HepG2 (cell line): ENCODE data around the gene OR1I1. TPM values are rescaled to one million over a fixed set of nuclear protein-coding genes. Genes with fewer than 3 reads are reported as not detected.

ENCODE experiments used
- ATAC-seq: fragments of 200-7000 bp; cut with Tn5 transposase; 3 replicates; pipeline ENCODE4 v1.9.1; 2020; ENCODE audit warnings: mild to moderate bottlenecking, moderate library complexity
- BruUV-seq: library from RNA; stranded (reverse); fragments of 400-500 nt; replicated peaks from 2 replicates; lab custom pipeline; 2021; lab: Mats Ljungman, UMichigan
- CTCF ChIA-PET: fragments of 300-600 bp; formaldehyde crosslinking; extraction: SDS; loops from one replicate; lab custom pipeline; 2021; ENCODE audit warnings: low total read pairs, inconsistent platforms, low intra/inter-chr PET ratio; lab: Yijun Ruan, JAX
- POLR2A ChIA-PET: fragments of 350-600 bp; sonication (Branson Sonifier 250); formaldehyde crosslinking; loops from one replicate; lab custom pipeline; 2020; ENCODE audit warnings: antibody characterized with exemption, inconsistent platforms; lab: Yijun Ruan, JAX
- DNase-seq: peaks from one replicate; pipeline ENCODE4 v3.0.0-alpha.2; 2015; ENCODE audit warnings: low spot score
- FAIRE-seq: peaks from 3 replicates; lab custom pipeline; 2011; peaks lifted over from hg19 to GRCh38; lab: Jason Lieb, UNC
- H2AFZ ChIP-seq: one replicate; pipeline ENCODE4 v1.6.1; 2011; ENCODE audit warnings: low read length, inconsistent platforms
- H3K27ac ChIP-seq: fragments of 300-600 bp; 3 replicates; pipeline ENCODE4 v1.8.0; 2011; ENCODE audit warnings: mixed run types, mild to moderate bottlenecking, mixed read lengths, low read length, inconsistent platforms; ENCODE audit not compliant: insufficient read depth; ENCODE audit errors: extremely low read length
- H3K27me3 ChIP-seq, 2 experiments: fragments of 200-600 bp in 1 of 2; 2 replicates in 1 of 2; 3 replicates in 1 of 2; pipeline versions ENCODE4 v1.6.0 to v1.8.0; 2011; ENCODE audit warnings: low read length in 2 of 2, mild to moderate bottlenecking in 2 of 2, moderate library complexity in 2 of 2, inconsistent platforms in 1 of 2; ENCODE audit not compliant: insufficient read depth in 2 of 2, control insufficient read depth in 1 of 2
- H3K36me3 ChIP-seq, 2 experiments: fragments of 200-600 bp in 1 of 2; replicated peaks in 1 of 2; 2 replicates in 1 of 2; 3 replicates in 1 of 2; pipeline versions ENCODE4 v1.5.1 to v1.8.0; 2011; ENCODE audit warnings: low read length in 2 of 2, inconsistent platforms in 1 of 2; ENCODE audit not compliant: insufficient read depth in 2 of 2, control insufficient read depth in 1 of 2
- H3K4me1 ChIP-seq: 2 replicates; pipeline ENCODE4 v1.5.1; 2012; ENCODE audit warnings: low read length, inconsistent platforms; ENCODE audit not compliant: insufficient read depth
- H3K4me2 ChIP-seq: 2 replicates; pipeline ENCODE4 v1.6.0; 2011; ENCODE audit warnings: low read depth, low read length, inconsistent platforms
- H3K4me3 ChIP-seq, 3 experiments: fragments of 200-600 bp in 1 of 3; sonication (generic), shearing (Covaris generic) in 1 of 3; replicated peaks in 1 of 3; 2 replicates each; pipeline ENCODE4 v1.5.1; 2011 to 2016; ENCODE audit warnings: low read length in 3 of 3, inconsistent platforms in 2 of 3, low read depth in 2 of 3, mild to moderate bottlenecking in 2 of 3, control low read depth in 1 of 3, mixed read lengths in 1 of 3; ENCODE audit not compliant: insufficient read depth in 1 of 3
- H3K79me2 ChIP-seq: one replicate; pipeline ENCODE4 v1.6.1; 2011; ENCODE audit warnings: low read length, inconsistent platforms; ENCODE audit not compliant: insufficient read depth
- H3K9ac ChIP-seq: 2 replicates; pipeline ENCODE4 v1.6.0; 2011; ENCODE audit warnings: mild to moderate bottlenecking, low read depth, low read length, inconsistent platforms; ENCODE audit not compliant: insufficient read depth
- H3K9me3 ChIP-seq: 2 replicates; pipeline ENCODE4 v1.5.1; 2012; ENCODE audit warnings: mild to moderate bottlenecking, low read length
- H4K20me1 ChIP-seq: 2 replicates; pipeline ENCODE4 v1.6.0; 2011; ENCODE audit warnings: inconsistent platforms, mild to moderate bottlenecking, low read length, moderate library complexity; ENCODE audit not compliant: insufficient read depth
- BRCA1 ChIP-seq: sonication (generic); formaldehyde crosslinking; IDR thresholded peaks from 2 replicates; pipeline ENCODE4 v1.4.0; 2020; ENCODE audit warnings: missing genetic modification reagents
- EZH2 ChIP-seq: conservative IDR thresholded peaks from 2 replicates; pipeline ENCODE4 v1.6.1; 2012; ENCODE audit warnings: mild to moderate bottlenecking, low read depth, low read length, moderate library complexity
- GABPB1 ChIP-seq: IDR thresholded peaks from 2 replicates; pipeline ENCODE4 v1.6.1; 2016; ENCODE audit warnings: mild to moderate bottlenecking, missing genetic modification reagents, moderate library complexity, missing compliant biosample characterization
- HNF4A ChIP-seq: sonication (generic); formaldehyde crosslinking; IDR thresholded peaks from 2 replicates; pipeline ENCODE4 v1.4.0; 2020; ENCODE audit warnings: missing genetic modification reagents
- KDM5A ChIP-seq: fragments of 200-600 bp; sonication (generic); IDR thresholded peaks from 2 replicates; pipeline ENCODE4 v1.7.0; 2018; ENCODE audit warnings: antibody characterized with exemption, mild to moderate bottlenecking, low read length, borderline replicate concordance
- NCOA1 ChIP-seq: sonication (generic); formaldehyde crosslinking; IDR thresholded peaks from 2 replicates; pipeline ENCODE4 v1.9.0; 2021; ENCODE audit warnings: missing genetic modification reagents
- NFKB2 ChIP-seq: sonication (generic); formaldehyde crosslinking; IDR thresholded peaks from 2 replicates; pipeline ENCODE4 v1.4.0; 2020; ENCODE audit warnings: missing genetic modification reagents, borderline replicate concordance
- SMAD1 ChIP-seq: sonication (generic); formaldehyde crosslinking; IDR thresholded peaks from 2 replicates; pipeline ENCODE4 v1.4.0; 2020; ENCODE audit warnings: missing genetic modification reagents, low read depth, mild to moderate bottlenecking, borderline replicate concordance
- ZNF138 ChIP-seq: sonication (generic); formaldehyde crosslinking; IDR thresholded peaks from 2 replicates; pipeline ENCODE4 v1.5.0; 2020; ENCODE audit warnings: mild to moderate bottlenecking, low read depth, missing genetic modification reagents
- WGBS: methylation state at CpG from one replicate; pipeline ENCODE4 v1.1.6; 2017; ENCODE audit warnings: low lambda C conversion rate; 5-methylcytosine and 5-hydroxymethylcytosine counted together
- in situ Hi-C: cut with HindIII; loops from 2 replicates; pipeline ENCODE4 v1.10.0; 2017; ENCODE audit warnings: low pct_unique_long_range_greater_than_20kb; ENCODE audit not compliant: extremely low pct_ligation_motif_present
- intact Hi-C: fragments of 100-400 bp; cut with micrococcal nuclease; formaldehyde crosslinking; loops from one replicate; pipeline ENCODE4 v1.10.0; 2022; ENCODE audit not compliant: unreplicated experiment
- polyA plus RNA-seq, 8 experiments: library from polyadenylated mRNA; depleted of rRNA in 3 of 8; stranded (reverse) in 7 of 8; unstranded in 1 of 8; fragments of >200 nt; fragmentation: Illumina TruSeq in 4 of 8; extraction: Trizol in 4 of 8; gene quantifications; 2 replicates each; pipeline versions ENCODE4 v1.2.1 to v1.2.3, GENCODE V29; 2011 to 2016; ENCODE audit warnings: low read depth in 4 of 8, missing spikeins in 1 of 8, mixed read lengths in 1 of 8; ENCODE audit not compliant: insufficient read depth in 1 of 8
- total RNA-seq, 5 experiments: library from RNA; depleted of rRNA; stranded (reverse); fragments of >200 nt; fragmentation: Illumina TruSeq; extraction: Trizol; gene quantifications; 2 replicates each; pipeline ENCODE4 v1.2.3, GENCODE V29; 2016; ENCODE audit warnings: low read depth in 1 of 5
- TF ChIP-seq, protein P1 (sequence below): sonication (generic); formaldehyde crosslinking; IDR thresholded peaks from 2 replicates; pipeline ENCODE4 v1.5.0; 2020; ENCODE audit warnings: mild to moderate bottlenecking, missing genetic modification reagents
- TF ChIP-seq, protein P2 (sequence below): IDR thresholded peaks from 2 replicates; pipeline ENCODE4 v1.6.1; 2016; ENCODE audit warnings: low read depth, missing genetic modification reagents, missing compliant biosample characterization
- TF ChIP-seq, protein P3 (sequence below): sonication (generic); formaldehyde crosslinking; IDR thresholded peaks from 2 replicates; pipeline ENCODE4 v1.4.0; 2020; ENCODE audit warnings: mild to moderate bottlenecking, missing genetic modification reagents

Gene OR1I1
- total and polyA plus RNA-seq, 2 of the 13 experiments (the other 11 are each of a cell fraction or from before 2014, with no cell fraction given): not detected

DNA sequence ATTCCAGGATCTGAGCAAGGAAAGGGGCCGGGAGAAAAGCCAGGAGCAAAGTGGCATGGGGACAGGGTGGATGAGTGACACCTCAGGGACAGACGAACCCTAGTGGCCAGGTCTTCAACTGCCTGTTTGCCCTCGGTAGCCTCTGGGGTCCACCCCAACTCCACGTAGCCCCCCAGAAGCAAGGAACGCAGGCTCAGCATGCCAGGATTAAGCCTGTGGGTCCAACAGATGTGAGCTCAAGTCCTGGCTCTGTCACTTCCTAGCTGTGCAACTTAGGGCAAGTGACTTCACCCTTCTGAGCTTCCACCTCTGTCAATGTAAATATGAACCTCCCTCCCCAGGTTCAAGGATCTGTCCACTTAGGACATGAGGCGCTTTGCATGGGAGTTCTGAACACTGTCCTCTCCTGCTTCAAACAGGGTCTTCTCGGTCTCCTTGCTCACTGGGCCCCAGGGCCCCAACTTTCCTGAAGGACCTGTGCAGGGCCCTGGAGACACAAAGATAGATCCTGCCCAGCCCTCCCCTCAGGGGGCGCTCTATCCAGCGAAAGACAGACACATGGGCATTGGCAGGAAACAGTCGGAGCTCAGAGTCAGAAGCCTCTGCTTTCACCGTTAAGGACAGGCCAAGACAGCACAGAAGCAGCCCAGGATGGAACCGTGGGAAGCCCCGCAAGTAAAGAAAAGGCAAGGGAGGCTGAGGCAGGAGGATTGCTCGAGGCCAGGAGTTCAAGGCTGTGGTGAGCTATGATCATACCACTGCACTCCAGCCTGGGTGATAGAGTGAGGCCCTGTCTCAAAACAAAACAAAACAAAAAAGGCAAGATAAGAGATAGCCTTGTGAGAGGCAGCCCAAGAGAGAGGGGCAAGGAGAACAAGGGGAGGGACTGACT is 38.4 kb downstream of the OR1I1 start:
- H2AFZ ChIP-seq: no peak overlapping the region
- ChIA-PET CTCF (no interaction called here), POLR2A (no interaction called here)
- intact Hi-C loops (no loop called here), in situ Hi-C loops (no loop called here)
- ATAC-seq (no peak), DNase-seq (no peak), FAIRE-seq (no peak)
- no TSS peak for BruUV-seq
- no peaks in the 10 kb centered on the region for H3K9me3 ChIP-seq
- 94% methylated on average over 10 of the region's 14 CpGs for WGBS
- H3K36me3 ChIP-seq: peaks cover 42 to 55% of the 10 kb centered on the region in 2 experiments
- H3K4me3 ChIP-seq: no peak overlapping the region
- H4K20me1 ChIP-seq: no peaks in the 10 kb centered on the region
- peaks cover 31% of the 10 kb centered on the region for H3K4me1 ChIP-seq
- H3K4me2 ChIP-seq: no peak overlapping the region
- no peak overlapping the region for H3K27ac ChIP-seq
- no peak overlapping the region for H3K9ac ChIP-seq
- no peaks in the 10 kb centered on the region; a peak in 1 of 5 replicates for H3K27me3 ChIP-seq
- H3K79me2 ChIP-seq: peaks cover 17% of the 10 kb centered on the region
- TF ChIP-seq KDM5A (no peak), EZH2 (no peak), SMAD1 (CRISPR knock-in tag) (no peak), NFKB2 (CRISPR knock-in tag) (no peak), NCOA1 (CRISPR knock-in tag) (no peak), ZNF138 (CRISPR knock-in tag) (no peak), BRCA1 (no peak), HNF4A (no peak), GABPB1 (no peak)
- TF ChIP-seq, protein P1, sequence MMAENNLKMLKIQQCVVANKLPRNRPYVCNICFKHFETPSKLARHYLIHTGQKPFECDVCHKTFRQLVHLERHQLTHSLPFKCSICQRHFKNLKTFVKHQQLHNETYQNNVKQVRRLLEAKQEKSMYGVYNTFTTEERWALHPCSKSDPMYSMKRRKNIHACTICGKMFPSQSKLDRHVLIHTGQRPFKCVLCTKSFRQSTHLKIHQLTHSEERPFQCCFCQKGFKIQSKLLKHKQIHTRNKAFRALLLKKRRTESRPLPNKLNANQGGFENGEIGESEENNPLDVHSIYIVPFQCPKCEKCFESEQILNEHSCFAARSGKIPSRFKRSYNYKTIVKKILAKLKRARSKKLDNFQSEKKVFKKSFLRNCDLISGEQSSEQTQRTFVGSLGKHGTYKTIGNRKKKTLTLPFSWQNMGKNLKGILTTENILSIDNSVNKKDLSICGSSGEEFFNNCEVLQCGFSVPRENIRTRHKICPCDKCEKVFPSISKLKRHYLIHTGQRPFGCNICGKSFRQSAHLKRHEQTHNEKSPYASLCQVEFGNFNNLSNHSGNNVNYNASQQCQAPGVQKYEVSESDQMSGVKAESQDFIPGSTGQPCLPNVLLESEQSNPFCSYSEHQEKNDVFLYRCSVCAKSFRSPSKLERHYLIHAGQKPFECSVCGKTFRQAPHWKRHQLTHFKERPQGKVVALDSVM (CRISPR knock-in tag): peak; percentile 97
- TF ChIP-seq, protein P2, sequence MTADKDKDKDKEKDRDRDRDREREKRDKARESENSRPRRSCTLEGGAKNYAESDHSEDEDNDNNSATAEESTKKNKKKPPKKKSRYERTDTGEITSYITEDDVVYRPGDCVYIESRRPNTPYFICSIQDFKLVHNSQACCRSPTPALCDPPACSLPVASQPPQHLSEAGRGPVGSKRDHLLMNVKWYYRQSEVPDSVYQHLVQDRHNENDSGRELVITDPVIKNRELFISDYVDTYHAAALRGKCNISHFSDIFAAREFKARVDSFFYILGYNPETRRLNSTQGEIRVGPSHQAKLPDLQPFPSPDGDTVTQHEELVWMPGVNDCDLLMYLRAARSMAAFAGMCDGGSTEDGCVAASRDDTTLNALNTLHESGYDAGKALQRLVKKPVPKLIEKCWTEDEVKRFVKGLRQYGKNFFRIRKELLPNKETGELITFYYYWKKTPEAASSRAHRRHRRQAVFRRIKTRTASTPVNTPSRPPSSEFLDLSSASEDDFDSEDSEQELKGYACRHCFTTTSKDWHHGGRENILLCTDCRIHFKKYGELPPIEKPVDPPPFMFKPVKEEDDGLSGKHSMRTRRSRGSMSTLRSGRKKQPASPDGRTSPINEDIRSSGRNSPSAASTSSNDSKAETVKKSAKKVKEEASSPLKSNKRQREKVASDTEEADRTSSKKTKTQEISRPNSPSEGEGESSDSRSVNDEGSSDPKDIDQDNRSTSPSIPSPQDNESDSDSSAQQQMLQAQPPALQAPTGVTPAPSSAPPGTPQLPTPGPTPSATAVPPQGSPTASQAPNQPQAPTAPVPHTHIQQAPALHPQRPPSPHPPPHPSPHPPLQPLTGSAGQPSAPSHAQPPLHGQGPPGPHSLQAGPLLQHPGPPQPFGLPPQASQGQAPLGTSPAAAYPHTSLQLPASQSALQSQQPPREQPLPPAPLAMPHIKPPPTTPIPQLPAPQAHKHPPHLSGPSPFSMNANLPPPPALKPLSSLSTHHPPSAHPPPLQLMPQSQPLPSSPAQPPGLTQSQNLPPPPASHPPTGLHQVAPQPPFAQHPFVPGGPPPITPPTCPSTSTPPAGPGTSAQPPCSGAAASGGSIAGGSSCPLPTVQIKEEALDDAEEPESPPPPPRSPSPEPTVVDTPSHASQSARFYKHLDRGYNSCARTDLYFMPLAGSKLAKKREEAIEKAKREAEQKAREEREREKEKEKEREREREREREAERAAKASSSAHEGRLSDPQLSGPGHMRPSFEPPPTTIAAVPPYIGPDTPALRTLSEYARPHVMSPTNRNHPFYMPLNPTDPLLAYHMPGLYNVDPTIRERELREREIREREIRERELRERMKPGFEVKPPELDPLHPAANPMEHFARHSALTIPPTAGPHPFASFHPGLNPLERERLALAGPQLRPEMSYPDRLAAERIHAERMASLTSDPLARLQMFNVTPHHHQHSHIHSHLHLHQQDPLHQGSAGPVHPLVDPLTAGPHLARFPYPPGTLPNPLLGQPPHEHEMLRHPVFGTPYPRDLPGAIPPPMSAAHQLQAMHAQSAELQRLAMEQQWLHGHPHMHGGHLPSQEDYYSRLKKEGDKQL: no peak
- TF ChIP-seq, protein P3, sequence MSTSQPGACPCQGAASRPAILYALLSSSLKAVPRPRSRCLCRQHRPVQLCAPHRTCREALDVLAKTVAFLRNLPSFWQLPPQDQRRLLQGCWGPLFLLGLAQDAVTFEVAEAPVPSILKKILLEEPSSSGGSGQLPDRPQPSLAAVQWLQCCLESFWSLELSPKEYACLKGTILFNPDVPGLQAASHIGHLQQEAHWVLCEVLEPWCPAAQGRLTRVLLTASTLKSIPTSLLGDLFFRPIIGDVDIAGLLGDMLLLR: no peak
